ENCODE measurements around the gene SCYL3.
"Not testable (repeated sequence)": the region's sequence is repeated elsewhere in the genome, so short reads cannot be mapped to it uniquely, and the experiment has no call there.

The SCYL3 gene

GRCh38 chr1:169814265-169814664 is 79.4 kb downstream of the SCYL3 start:
- no peak for DNase-seq

- DNase-seq = no peak
Observed at GRCh38 chr1:169812131-169812530, 81.6 kb downstream of the SCYL3 start.

- DNase-seq = not testable (repeated sequence)
Observed at GRCh38 chr1:169811418-169812035, 82.2 kb downstream of the SCYL3 start.

- DNase-seq = peak; percentile 42
Observed at GRCh38 chr1:169809370-169810095, 84.2 kb downstream of the SCYL3 start.

GRCh38 chr1:169804941-169805340 is 88.8 kb downstream of the SCYL3 start:
- DNase-seq = no peak

- DNase-seq = no peak
Observed at GRCh38 chr1:169802888-169803287, 90.8 kb downstream of the SCYL3 start.
